Tibial nerve (tissue), 3 donors: ENCODE measurements around the gene PAN3.

ENCODE experiments used
- POLR2A ChIP-seq, 2 donors: fragments of 450-650 bp; IDR thresholded peaks; one replicate each; pipeline ENCODE4 v1.6.1; 2017; ENCODE audit warnings: antibody characterized with exemption in 2 of 2, mild to moderate bottlenecking in 2 of 2, moderate library complexity in 2 of 2
- TF ChIP-seq, protein P1 (sequence below), 5 experiments: fragments of 200-600 bp in 3 of 5; fragments of 450-650 bp in 2 of 5; sonication (generic) in 3 of 5; IDR thresholded peaks; one replicate each; pipeline ENCODE4 v1.5.1; 2016 to 2019; ENCODE audit warnings: antibody characterized with exemption in 5 of 5, mild to moderate bottlenecking in 3 of 5, moderate library complexity in 2 of 5

DNA sequence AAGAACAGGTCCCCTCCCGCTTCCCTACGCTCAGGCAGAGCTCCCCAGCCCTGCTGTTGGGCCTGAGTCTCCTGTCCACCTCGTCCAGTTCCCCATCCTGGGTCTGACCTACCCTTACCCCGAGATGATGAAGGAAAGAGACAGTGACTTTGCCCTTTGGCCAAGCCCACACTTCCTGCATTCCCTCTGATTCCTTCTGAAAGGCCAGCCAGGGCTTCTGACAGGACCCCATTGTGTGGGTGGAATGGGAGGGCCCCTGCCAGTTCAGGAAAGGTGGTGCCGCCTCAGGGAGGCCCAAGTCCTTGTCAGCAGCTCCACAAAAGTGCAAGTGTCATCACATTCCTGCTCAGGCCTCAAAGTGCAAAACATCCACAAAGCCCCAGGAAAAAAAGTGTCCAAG is 177.8 kb downstream of the PAN3 start:
- TF ChIP-seq POLR2A (IDR thresholded peaks at IDR 0.05), result no peak
- TF ChIP-seq, protein P1, sequence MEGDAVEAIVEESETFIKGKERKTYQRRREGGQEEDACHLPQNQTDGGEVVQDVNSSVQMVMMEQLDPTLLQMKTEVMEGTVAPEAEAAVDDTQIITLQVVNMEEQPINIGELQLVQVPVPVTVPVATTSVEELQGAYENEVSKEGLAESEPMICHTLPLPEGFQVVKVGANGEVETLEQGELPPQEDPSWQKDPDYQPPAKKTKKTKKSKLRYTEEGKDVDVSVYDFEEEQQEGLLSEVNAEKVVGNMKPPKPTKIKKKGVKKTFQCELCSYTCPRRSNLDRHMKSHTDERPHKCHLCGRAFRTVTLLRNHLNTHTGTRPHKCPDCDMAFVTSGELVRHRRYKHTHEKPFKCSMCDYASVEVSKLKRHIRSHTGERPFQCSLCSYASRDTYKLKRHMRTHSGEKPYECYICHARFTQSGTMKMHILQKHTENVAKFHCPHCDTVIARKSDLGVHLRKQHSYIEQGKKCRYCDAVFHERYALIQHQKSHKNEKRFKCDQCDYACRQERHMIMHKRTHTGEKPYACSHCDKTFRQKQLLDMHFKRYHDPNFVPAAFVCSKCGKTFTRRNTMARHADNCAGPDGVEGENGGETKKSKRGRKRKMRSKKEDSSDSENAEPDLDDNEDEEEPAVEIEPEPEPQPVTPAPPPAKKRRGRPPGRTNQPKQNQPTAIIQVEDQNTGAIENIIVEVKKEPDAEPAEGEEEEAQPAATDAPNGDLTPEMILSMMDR (IDR thresholded peaks at IDR 0.05), result no peak
